Caco-2 (cell line): ENCODE measurements around the gene PRRC2A. TPM values are rescaled to one million over a fixed set of nuclear protein-coding genes. Genes with fewer than 3 reads are reported as not detected.

Source experiments
- BruUV-seq: library from RNA; stranded (reverse); fragments of 400-500 nt; replicated peaks from 2 replicates; lab custom pipeline; 2021; lab: Mats Ljungman, UMichigan
- CTCF ChIA-PET: fragments of 300-600 bp; sonication (Branson Sonifier 250); formaldehyde crosslinking; loops from one replicate; lab custom pipeline; 2022; ENCODE audit warnings: antibody characterized with exemption; lab: Charles Lee
- POLR2A ChIA-PET: fragments of 300-600 bp; sonication (Branson Sonifier 250); formaldehyde crosslinking; loops from one replicate; lab custom pipeline; 2022; ENCODE audit warnings: antibody characterized with exemption; lab: Charles Lee
- DNase-seq, 2 experiments: peaks; one replicate each; pipeline versions ENCODE4 v3.0.0 to v3.0.0-alpha.2; 2020 to 2022
- H3K27me3 ChIP-seq: replicated peaks from 2 replicates; pipeline ENCODE4 v1.6.0; 2011; ENCODE audit warnings: low read length; ENCODE audit not compliant: control insufficient read depth, insufficient read depth
- H3K36me3 ChIP-seq: 2 replicates; pipeline ENCODE4 v1.5.1; 2011; ENCODE audit warnings: low read length; ENCODE audit not compliant: control insufficient read depth, insufficient read depth
- H3K4me1 ChIP-seq: fragments of 250-450 bp; sonication (Bioruptor Pico); 2 replicates; pipeline ENCODE4 v1.5.1; 2020; ENCODE audit warnings: mild to moderate bottlenecking
- H3K4me3 ChIP-seq: 2 replicates; pipeline ENCODE4 v1.5.1; 2011; ENCODE audit warnings: low read depth, mild to moderate bottlenecking, control low read depth, low read length
- H3K9me3 ChIP-seq: fragments of 250-450 bp; sonication (Bioruptor Pico); 2 replicates; pipeline ENCODE4 v1.5.1; 2020; ENCODE audit warnings: mild to moderate bottlenecking, moderate library complexity
- H3K27ac Mint-ChIP-seq: one replicate; pipeline ENCODE4 v1.8.0; 2022; ENCODE audit warnings: mixed read lengths; ENCODE audit not compliant: unreplicated experiment
- H3K27me3 Mint-ChIP-seq: one replicate; pipeline ENCODE4 v1.8.0; 2022; ENCODE audit warnings: mixed read lengths; ENCODE audit not compliant: insufficient read depth, unreplicated experiment
- H3K36me3 Mint-ChIP-seq: one replicate; pipeline ENCODE4 v1.8.0; 2022; ENCODE audit warnings: mild to moderate bottlenecking, mixed read lengths; ENCODE audit not compliant: insufficient read depth, unreplicated experiment
- H3K4me1 Mint-ChIP-seq: one replicate; pipeline ENCODE4 v1.8.0; 2022; ENCODE audit warnings: low read depth, mixed read lengths; ENCODE audit not compliant: unreplicated experiment
- H3K4me3 Mint-ChIP-seq: one replicate; pipeline ENCODE4 v1.8.0; 2022; ENCODE audit warnings: mild to moderate bottlenecking, moderate library complexity, mixed read lengths; ENCODE audit not compliant: unreplicated experiment
- H3K9me3 Mint-ChIP-seq: one replicate; pipeline ENCODE4 v1.8.0; 2022; ENCODE audit warnings: mixed read lengths; ENCODE audit not compliant: unreplicated experiment
- CTCF ChIP-seq, 2 experiments: fragments of 200-600 bp in 1 of 2; IDR thresholded peaks; 1 replicate in 1 of 2; 2 replicates in 1 of 2; pipeline versions ENCODE4 v1.5.1 to v1.8.0; 2011 to 2022; ENCODE audit warnings: antibody characterized with exemption in 1 of 2, control low read depth in 1 of 2, inconsistent platforms in 1 of 2, low read depth in 1 of 2, low read length in 1 of 2, mild to moderate bottlenecking in 1 of 2, moderate library complexity in 1 of 2; ENCODE audit not compliant: insufficient read depth in 1 of 2, severe bottlenecking in 1 of 2, unreplicated experiment in 1 of 2
- intact Hi-C: fragments of 100-400 bp; cut with micrococcal nuclease; formaldehyde crosslinking; loops from one replicate; pipeline ENCODE4 v1.10.0; 2022; ENCODE audit not compliant: unreplicated experiment
- total RNA-seq: library from RNA; stranded (reverse); gene quantifications from 2 replicates; pipeline ENCODE4 v1.2.3, GENCODE V29; 2022

PRRC2A gene
- total RNA-seq, 1 experiment from 2014 or later: 222 TPM

GRCh38 chr6:31639043-31639442 lies 18.5 kb downstream of the PRRC2A start:
- ChIA-PET POLR2A (no interaction called here), CTCF (interaction anchor here (0.6 to 0.7 kb wide), 3 partner anchors 18 to 1094 kb away, joined by 3 read pairs; no protein-coding TSS in a partner anchor)
- no TSS peak for BruUV-seq
- no peak for DNase-seq
- Mint-ChIP-seq H3K36me3 (peaks cover 91% of the 10 kb centered on the region), H3K4me3 (no peak overlapping the region), H3K4me1 (no peaks in the 10 kb centered on the region), H3K27ac (no peak overlapping the region), H3K27me3 (no peaks in the 10 kb centered on the region), H3K9me3 (no peaks in the 10 kb centered on the region)
- Histone ChIP-seq H3K36me3 (peaks cover 8% of the 10 kb centered on the region), H3K9me3 (no peaks in the 10 kb centered on the region), H3K4me1 (no peaks in the 10 kb centered on the region), H3K4me3 (no peak overlapping the region), H3K27me3 (no peaks in the 10 kb centered on the region)
- TF ChIP-seq CTCF (IDR thresholded peaks at IDR 0.05; ENCODE audit: insufficient read depth in 1 of 2, low read depth in 1 of 2, low read length in 1 of 2, severe bottlenecking in 1 of 2, unreplicated experiment in 1 of 2): no peak
- intact Hi-C loops: no loop called here

GRCh38 chr6:31639449-31639861 lies 18.9 kb downstream of the PRRC2A start:
- H3K9me3 ChIP-seq: no peaks in the 10 kb centered on the region
- BruUV-seq: no TSS peak
- Mint-ChIP-seq H3K36me3 (peaks cover 88% of the 10 kb centered on the region), H3K27me3 (no peaks in the 10 kb centered on the region), H3K4me1 (no peaks in the 10 kb centered on the region), H3K9me3 (no peaks in the 10 kb centered on the region), H3K27ac (no peak overlapping the region), H3K4me3 (no peak overlapping the region)
- no peak for TF ChIP-seq CTCF (IDR thresholded peaks at IDR 0.05; ENCODE audit: insufficient read depth in 1 of 2, low read depth in 1 of 2, low read length in 1 of 2, severe bottlenecking in 1 of 2, unreplicated experiment in 1 of 2)
- peaks cover 6% of the 10 kb centered on the region for H3K36me3 ChIP-seq
- DNase-seq: no peak
- no peaks in the 10 kb centered on the region for H3K4me1 ChIP-seq
- CTCF ChIA-PET: interaction anchor here (0.6 to 0.7 kb wide), 3 partner anchors 17 to 1094 kb away, joined by 3 read pairs; no protein-coding TSS in a partner anchor
- POLR2A ChIA-PET: interaction anchor here (0.5 kb wide), 1 partner anchor 101 kb away, joined by 3 read pairs; no protein-coding TSS in a partner anchor
- H3K27me3 ChIP-seq: no peaks in the 10 kb centered on the region
- intact Hi-C loops: no loop called here
- no peak overlapping the region for H3K4me3 ChIP-seq

- Histone ChIP-seq H3K4me3 (no peak overlapping the region), H3K36me3 (peaks cover 8% of the 10 kb centered on the region)
Measured at GRCh38 chr6:31640612-31641011, 20.1 kb downstream of the PRRC2A start.

More at GRCh38 chr6:31640612-31641011, 20.1 kb downstream of the PRRC2A start:
- H3K27me3 ChIP-seq: no peaks in the 10 kb centered on the region
- Mint-ChIP-seq H3K27me3 (no peaks in the 10 kb centered on the region), H3K9me3 (no peaks in the 10 kb centered on the region), H3K36me3 (peaks cover 87% of the 10 kb centered on the region), H3K4me1 (no peaks in the 10 kb centered on the region), H3K4me3 (no peak overlapping the region), H3K27ac (no peak overlapping the region)
- no peak for TF ChIP-seq CTCF (IDR thresholded peaks at IDR 0.05; ENCODE audit: insufficient read depth in 1 of 2, low read depth in 1 of 2, low read length in 1 of 2, severe bottlenecking in 1 of 2, unreplicated experiment in 1 of 2)
- H3K4me1 ChIP-seq: no peaks in the 10 kb centered on the region
- intact Hi-C loops: no loop called here
- TSS peak; percentile 76 for BruUV-seq
- CTCF ChIA-PET: no interaction called here
- no peak for DNase-seq
- POLR2A ChIA-PET: no interaction called here
- no peaks in the 10 kb centered on the region for H3K9me3 ChIP-seq
